ENCODE results near the gene ASB12.

GRCh38 chrX:64230123-64230970 lies at the start of gene ASB12:
- TF ChIP-seq NR2C2 (IDR thresholded peaks at IDR 0.05; ENCODE audit: borderline replicate concordance, control insufficient read depth, insufficient read length, low read depth), result no peak
- no peak for TF ChIP-seq ZBTB11 (CRISPR knock-in tag; IDR thresholded peaks at IDR 0.05)
- TF ChIP-seq NFIC (IDR thresholded peaks at IDR 0.05; ENCODE audit: low read depth, low read length), result no peak
- TF ChIP-seq RAD21 (IDR thresholded peaks at IDR 0.05; ENCODE audit: insufficient read depth, low read depth, low read length), result no peak
- no peak for TF ChIP-seq MTA3 (IDR thresholded peaks at IDR 0.05; ENCODE audit: borderline replicate concordance, low read length)
- no peak for TF ChIP-seq REST (IDR thresholded peaks at IDR 0.05; ENCODE audit: low read depth, low read length)
- TF ChIP-seq SP1 (IDR thresholded peaks at IDR 0.05; ENCODE audit: low read depth, low read length), result no peak
- no peak for TF ChIP-seq BMI1 (IDR thresholded peaks at IDR 0.05; ENCODE audit: borderline replicate concordance)

Data from GM12878 (cell line).